Subcutaneous abdominal adipose tissue (tissue), 5 donors: ENCODE results near the gene FOXR1.
"Not testable (repeated sequence)": the region's sequence is repeated elsewhere in the genome, so short reads cannot be mapped to it uniquely, and the experiment has no call there.

ENCODE experiments used
- H3K27ac ChIP-seq: one replicate; pipeline ENCODE4 v1.7.0; 2013; ENCODE audit warnings: low read depth, mild to moderate bottlenecking, inconsistent platforms, low read length, moderate library complexity
- H3K27me3 ChIP-seq, 5 donors: one replicate each; pipeline ENCODE4 v1.7.0; 2013; ENCODE audit warnings: low read length in 5 of 5, inconsistent platforms in 1 of 5; ENCODE audit not compliant: control insufficient read depth in 5 of 5, insufficient read depth in 4 of 5
- H3K36me3 ChIP-seq, 5 donors: one replicate each; pipeline ENCODE4 v1.7.0; 2013; ENCODE audit warnings: low read length in 5 of 5; ENCODE audit not compliant: control insufficient read depth in 5 of 5, insufficient read depth in 5 of 5
- H3K4me1 ChIP-seq, 5 donors: one replicate each; pipeline ENCODE4 v1.7.0; 2013; ENCODE audit warnings: low read length in 5 of 5, mild to moderate bottlenecking in 3 of 5, moderate library complexity in 1 of 5; ENCODE audit not compliant: control insufficient read depth in 5 of 5, insufficient read depth in 5 of 5
- H3K4me3 ChIP-seq, 5 donors: one replicate each; pipeline ENCODE4 v1.7.0; 2013; ENCODE audit warnings: low read length in 5 of 5, low read depth in 1 of 5
- H3K9ac ChIP-seq, 5 donors: one replicate each; pipeline ENCODE4 v1.7.0; 2013; ENCODE audit warnings: low read length in 5 of 5, mild to moderate bottlenecking in 4 of 5, moderate library complexity in 3 of 5
- H3K9me3 ChIP-seq, 5 donors: one replicate each; pipeline ENCODE4 v1.7.0; 2013; ENCODE audit warnings: low read length in 5 of 5; ENCODE audit not compliant: control insufficient read depth in 5 of 5
- donor health status: healthy.
- donor health status: healthy.
- donor health status: healthy.
- donor health status: healthy.
- donor health status: healthy.

The FOXR1 gene

DNA sequence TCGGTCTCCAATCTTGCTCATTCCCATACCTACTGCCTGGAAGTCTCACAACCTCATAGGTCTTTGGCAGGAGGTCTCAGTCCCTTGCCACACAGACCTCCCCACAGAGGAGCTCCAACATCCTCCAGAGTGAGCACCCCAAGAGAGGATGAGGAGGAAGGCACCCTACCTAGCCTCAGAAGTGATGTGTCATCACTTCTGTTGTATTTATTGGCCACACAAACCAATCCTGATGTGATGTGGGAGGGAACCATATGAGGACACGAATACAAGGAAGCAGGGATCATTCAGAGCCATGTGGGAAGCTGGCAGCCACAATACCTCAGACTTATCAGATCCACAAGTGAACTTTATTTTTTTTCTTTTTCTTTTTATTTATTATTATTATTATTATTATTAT, 24.5 kb upstream of the FOXR1 start:
- Histone ChIP-seq H3K27me3 (no peaks in the 10 kb centered on the region), H3K27ac (no peak overlapping the region), H3K4me3 (no peak overlapping the region), H3K9ac (no peak overlapping the region), H3K9me3 (no peaks in the 10 kb centered on the region), H3K36me3 (no peaks in the 10 kb centered on the region), H3K4me1 (no peaks in the 10 kb centered on the region)

DNA sequence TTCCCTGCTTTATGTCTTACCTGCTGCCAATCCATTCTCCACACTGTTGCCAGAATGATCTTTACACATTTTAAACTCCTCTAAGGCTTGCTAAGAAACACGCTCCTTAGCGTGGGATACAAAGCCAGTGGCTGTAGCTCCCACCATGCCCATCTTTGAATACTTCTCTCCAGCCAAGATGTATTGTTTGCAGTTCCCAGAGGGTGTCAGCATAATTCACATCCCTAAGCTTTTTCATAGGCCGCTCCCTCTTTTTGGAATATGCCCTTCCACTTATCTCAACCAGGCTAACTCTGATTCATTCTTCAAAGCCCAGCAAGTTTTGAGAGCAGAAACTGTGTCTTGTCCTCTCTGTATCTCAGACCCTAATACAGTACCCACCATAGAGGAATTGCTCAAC, 23.6 kb upstream of the FOXR1 start:
- H3K36me3 ChIP-seq: no peaks in the 10 kb centered on the region
- H3K27me3 ChIP-seq: peaks cover 0 to 1% (median 0%) of the 10 kb centered on the region in 5 donors
- no peak overlapping the region for H3K4me3 ChIP-seq
- H3K27ac ChIP-seq: no peak overlapping the region
- no peaks in the 10 kb centered on the region for H3K4me1 ChIP-seq
- H3K9ac ChIP-seq: no peak overlapping the region
- H3K9me3 ChIP-seq: no peaks in the 10 kb centered on the region

DNA sequence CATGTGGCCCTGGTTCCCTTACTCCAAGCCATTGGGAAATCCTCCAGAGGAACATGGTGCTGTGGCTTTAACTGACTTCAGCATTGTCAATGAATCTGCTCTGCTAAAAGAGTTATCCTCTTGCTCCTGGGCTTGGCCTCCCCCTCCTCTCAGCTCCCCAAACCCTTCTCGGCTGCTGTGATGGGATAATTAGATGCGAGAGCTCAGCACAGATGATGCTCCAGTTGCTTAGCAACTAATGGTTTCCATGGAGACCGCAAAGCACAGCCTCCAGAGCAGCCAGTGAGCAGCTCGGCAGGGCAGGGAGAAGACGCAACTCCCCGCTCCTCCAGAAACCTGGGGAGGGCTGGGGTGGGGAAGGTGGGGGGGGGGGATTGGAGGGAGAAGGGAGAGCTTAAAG, 18.3 kb upstream of the FOXR1 start:
- Histone ChIP-seq H3K4me3 (no peak overlapping the region), H3K27ac (no peak overlapping the region), H3K9me3 (no peaks in the 10 kb centered on the region), H3K27me3 (peaks cover 0 to 4% (median 3%) of the 10 kb centered on the region in 5 donors), H3K36me3 (no peaks in the 10 kb centered on the region), H3K4me1 (no peaks in the 10 kb centered on the region), H3K9ac (no peak overlapping the region)

DNA sequence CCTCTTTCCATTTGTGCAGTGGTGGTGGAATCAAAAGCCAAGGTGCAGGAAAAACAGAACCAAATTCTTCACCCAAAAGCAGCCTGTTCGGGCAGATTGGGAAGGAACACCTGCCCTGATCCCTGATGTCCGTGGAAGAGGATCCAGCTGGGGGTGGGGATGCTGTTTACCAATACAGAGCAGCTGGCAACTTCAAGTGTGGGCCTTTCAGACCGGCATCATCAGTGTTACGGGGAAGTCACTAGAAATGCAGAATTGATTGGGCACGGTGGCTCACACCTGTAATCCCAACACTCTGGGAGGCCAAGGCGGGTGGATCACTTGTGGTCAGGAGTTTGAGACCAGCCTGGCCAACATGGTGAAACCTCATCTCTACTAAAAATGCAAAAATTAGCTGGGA, 17.6 kb upstream of the FOXR1 start:
- H3K4me3 ChIP-seq, H3K9ac ChIP-seq, H3K27ac ChIP-seq, H3K4me1 ChIP-seq, H3K9me3 ChIP-seq, H3K36me3 ChIP-seq, H3K27me3 ChIP-seq: not testable (repeated sequence)

- H3K27me3 ChIP-seq: peaks cover 0 to 4% (median 3%) of the 10 kb centered on the region in 5 donors
- H3K9ac ChIP-seq: no peak within 1 kb of the TSS
- H3K36me3 ChIP-seq: no peaks in the 10 kb centered on the region
- no peaks in the 10 kb centered on the region for H3K9me3 ChIP-seq
- no peaks in the 10 kb centered on the region for H3K4me1 ChIP-seq
- H3K27ac ChIP-seq: no peak within 1 kb of the TSS
- H3K4me3 ChIP-seq: no peak within 1 kb of the TSS
These were observed 15.3 kb upstream of the FOXR1 start, which contains the start of gene UPK2 for GRCh38 chr11:118956094-118956846. Gene UPK2, plus strand, starts transcription at chr11:118956298. Its CDS starts 53 bp downstream, at chr11:118956351.

DNA sequence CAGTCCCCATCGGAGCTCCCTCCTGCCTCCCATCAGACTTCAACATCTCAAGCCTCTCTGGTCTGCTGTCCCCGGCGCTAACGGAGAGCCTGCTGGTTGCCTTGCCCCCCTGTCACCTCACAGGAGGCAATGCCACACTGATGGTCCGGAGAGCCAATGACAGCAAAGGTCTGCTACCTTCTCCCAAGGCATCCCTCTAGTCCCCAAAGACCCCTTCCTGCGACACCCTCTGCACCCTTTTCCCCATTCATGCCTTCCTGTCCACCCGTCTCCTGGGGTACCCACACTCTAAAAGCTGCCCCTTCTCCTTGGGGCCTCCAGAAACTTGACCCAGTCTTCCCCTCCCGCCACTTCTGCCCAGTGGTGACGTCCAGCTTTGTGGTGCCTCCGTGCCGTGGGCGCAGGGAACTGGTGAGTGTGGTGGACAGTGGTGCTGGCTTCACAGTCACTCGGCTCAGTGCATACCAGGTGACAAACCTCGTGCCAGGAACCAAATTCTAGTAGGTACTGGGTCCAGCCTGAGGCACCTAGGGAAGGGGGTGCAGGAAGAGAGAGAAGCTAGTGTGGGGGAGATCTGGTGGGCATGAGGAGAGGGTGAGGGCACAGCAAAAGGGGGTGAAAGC, 14.6 kb upstream of the FOXR1 start:
- no peaks in the 10 kb centered on the region for H3K9me3 ChIP-seq
- H3K4me3 ChIP-seq: no peak overlapping the region
- peaks cover 0 to 6% (median 3%) of the 10 kb centered on the region in 5 donors for H3K27me3 ChIP-seq
- H3K36me3 ChIP-seq: no peaks in the 10 kb centered on the region
- no peak overlapping the region for H3K9ac ChIP-seq
- H3K4me1 ChIP-seq: no peaks in the 10 kb centered on the region
- H3K27ac ChIP-seq: no peak overlapping the region

- Histone ChIP-seq H3K9me3 (no peaks in the 10 kb centered on the region), H3K27ac (no peak overlapping the region), H3K4me1 (no peaks in the 10 kb centered on the region), H3K36me3 (no peaks in the 10 kb centered on the region), H3K27me3 (peaks cover 0 to 6% (median 3%) of the 10 kb centered on the region in 5 donors), H3K4me3 (no peak overlapping the region), H3K9ac (no peak overlapping the region)
These were observed 14.0 kb upstream of the FOXR1 start for GRCh38 chr11:118957549-118957948.

GRCh38 chr11:118957968-118958367, 13.6 kb upstream of the FOXR1 start:
- no peak overlapping the region for H3K9ac ChIP-seq
- peaks cover 0 to 6% (median 3%) of the 10 kb centered on the region in 5 donors for H3K27me3 ChIP-seq
- no peak overlapping the region for H3K4me3 ChIP-seq
- no peak overlapping the region for H3K27ac ChIP-seq
- no peaks in the 10 kb centered on the region for H3K36me3 ChIP-seq
- no peaks in the 10 kb centered on the region for H3K9me3 ChIP-seq
- no peaks in the 10 kb centered on the region for H3K4me1 ChIP-seq

DNA sequence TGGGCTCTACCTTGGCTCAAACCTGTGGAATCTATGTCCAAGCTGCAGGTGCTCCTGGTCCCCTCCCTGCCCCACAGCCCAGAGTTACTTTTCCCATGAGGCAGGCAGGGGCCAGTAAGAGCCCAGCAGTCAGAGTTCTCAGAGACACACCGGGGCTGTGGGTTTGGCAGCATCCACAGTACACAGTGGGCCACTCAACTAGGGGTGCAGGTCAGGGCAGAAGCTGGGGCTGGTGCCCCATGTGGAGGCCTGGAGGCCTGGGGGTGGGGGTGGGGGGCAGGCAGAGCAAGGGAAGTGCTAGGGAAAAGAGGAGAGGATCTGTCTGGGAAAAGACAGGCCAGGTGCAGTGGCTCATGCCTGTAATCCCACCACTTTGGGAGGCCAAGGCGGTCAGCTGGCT, 13.0 kb upstream of the FOXR1 start:
- Histone ChIP-seq H3K4me3 (no peak overlapping the region), H3K4me1 (no peaks in the 10 kb centered on the region), H3K9me3 (no peaks in the 10 kb centered on the region)

DNA sequence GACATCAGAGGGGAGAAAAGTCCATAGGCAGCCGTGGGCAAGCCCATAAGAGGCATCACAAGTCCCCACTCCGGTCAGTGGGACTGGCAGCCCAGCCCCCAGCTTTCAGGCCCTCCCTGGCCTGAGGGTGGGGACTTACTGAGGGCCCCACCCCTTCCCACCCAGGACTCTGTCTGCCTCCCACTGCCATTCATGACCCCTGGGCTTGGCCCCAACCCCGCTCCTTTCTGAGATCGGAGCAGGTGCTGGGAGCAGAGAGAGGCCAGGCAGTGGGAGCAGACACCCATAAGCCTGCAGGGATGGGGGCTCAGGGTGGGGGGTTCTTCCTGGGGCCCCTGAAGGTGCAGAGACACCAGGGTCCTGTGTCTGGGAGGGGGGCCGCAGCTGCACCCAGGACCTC, 10.4 kb upstream of the FOXR1 start:
- no peak overlapping the region for H3K9ac ChIP-seq
- peaks cover 0 to 3% (median 0%) of the 10 kb centered on the region in 5 donors for H3K27me3 ChIP-seq
- no peak overlapping the region for H3K4me3 ChIP-seq

More for the DNA sequence above, 13.0 kb upstream of the FOXR1 start:
- Histone ChIP-seq H3K9ac (no peak overlapping the region), H3K27me3 (peaks cover 0 to 5% (median 0%) of the 10 kb centered on the region in 5 donors), H3K36me3 (no peaks in the 10 kb centered on the region), H3K27ac (no peak overlapping the region)

More for the DNA sequence above, 10.4 kb upstream of the FOXR1 start:
- no peaks in the 10 kb centered on the region for H3K36me3 ChIP-seq
- no peaks in the 10 kb centered on the region for H3K4me1 ChIP-seq
- no peaks in the 10 kb centered on the region for H3K9me3 ChIP-seq
- H3K27ac ChIP-seq: no peak overlapping the region
